Measurements from ENCODE around the gene TEAD1. TPM values are rescaled to one million over a fixed set of nuclear protein-coding genes. Genes with fewer than 3 reads are reported as not detected.

The TEAD1 gene
- total RNA-seq, 4 donors from 2014 or later: 127 to 165 (median 140) TPM

DNA sequence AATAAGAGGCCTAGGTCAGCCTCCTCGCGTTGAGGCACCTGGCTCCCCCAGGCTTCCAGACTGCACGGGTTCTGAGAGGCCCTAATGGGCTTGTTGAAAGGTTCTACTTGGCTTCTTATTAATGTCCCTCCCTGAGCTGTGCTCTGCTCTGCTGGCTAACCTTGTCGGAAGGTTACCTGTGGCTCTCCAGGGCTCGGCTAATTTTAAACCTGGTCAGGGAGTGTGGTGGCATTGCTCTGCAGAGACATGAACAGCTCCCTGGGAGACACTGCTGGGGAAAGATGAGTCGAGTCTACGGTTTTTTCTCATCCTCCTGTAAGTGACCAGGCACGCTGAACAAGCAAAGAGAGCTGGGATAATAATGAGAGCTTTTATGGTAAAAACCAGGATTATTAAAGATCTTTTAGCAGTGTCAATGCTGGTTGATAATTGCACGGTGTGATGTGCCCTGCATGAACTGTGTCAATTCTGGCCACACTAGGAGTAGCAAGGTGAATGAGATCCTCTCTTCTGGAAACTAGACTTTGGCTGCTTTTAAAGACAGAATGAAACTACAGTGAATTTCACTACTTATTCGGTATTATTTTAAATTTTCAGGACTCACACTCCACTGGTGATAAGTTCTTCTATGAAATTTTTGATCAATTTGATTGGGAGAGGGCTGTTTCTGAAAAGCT is 70.7 kb downstream of the TEAD1 start:
- H3K36me3 ChIP-seq: no peaks in the 10 kb centered on the region
- H3K27ac ChIP-seq: no peak overlapping the region
- H3K27me3 ChIP-seq: no peaks in the 10 kb centered on the region
- no peak for DNase-seq (ENCODE audit: low spot score in 2 of 2)
- H3K4me3 ChIP-seq: no peak overlapping the region
- peaks cover 3 to 52% (median 10%) of the 10 kb centered on the region in 4 donors for H3K4me1 ChIP-seq
- no peaks in the 10 kb centered on the region for H3K9me3 ChIP-seq
- WGBS, 2 donors: 66 to 69% methylated on average over 10 of the region's 10 CpGs
- TF ChIP-seq, protein P1, sequence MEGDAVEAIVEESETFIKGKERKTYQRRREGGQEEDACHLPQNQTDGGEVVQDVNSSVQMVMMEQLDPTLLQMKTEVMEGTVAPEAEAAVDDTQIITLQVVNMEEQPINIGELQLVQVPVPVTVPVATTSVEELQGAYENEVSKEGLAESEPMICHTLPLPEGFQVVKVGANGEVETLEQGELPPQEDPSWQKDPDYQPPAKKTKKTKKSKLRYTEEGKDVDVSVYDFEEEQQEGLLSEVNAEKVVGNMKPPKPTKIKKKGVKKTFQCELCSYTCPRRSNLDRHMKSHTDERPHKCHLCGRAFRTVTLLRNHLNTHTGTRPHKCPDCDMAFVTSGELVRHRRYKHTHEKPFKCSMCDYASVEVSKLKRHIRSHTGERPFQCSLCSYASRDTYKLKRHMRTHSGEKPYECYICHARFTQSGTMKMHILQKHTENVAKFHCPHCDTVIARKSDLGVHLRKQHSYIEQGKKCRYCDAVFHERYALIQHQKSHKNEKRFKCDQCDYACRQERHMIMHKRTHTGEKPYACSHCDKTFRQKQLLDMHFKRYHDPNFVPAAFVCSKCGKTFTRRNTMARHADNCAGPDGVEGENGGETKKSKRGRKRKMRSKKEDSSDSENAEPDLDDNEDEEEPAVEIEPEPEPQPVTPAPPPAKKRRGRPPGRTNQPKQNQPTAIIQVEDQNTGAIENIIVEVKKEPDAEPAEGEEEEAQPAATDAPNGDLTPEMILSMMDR (IDR thresholded peaks at IDR 0.05): no peak
- TF ChIP-seq POLR2A (IDR thresholded peaks at IDR 0.05) (no peak), EP300 (IDR thresholded peaks at IDR 0.05) (no peak)

DNA sequence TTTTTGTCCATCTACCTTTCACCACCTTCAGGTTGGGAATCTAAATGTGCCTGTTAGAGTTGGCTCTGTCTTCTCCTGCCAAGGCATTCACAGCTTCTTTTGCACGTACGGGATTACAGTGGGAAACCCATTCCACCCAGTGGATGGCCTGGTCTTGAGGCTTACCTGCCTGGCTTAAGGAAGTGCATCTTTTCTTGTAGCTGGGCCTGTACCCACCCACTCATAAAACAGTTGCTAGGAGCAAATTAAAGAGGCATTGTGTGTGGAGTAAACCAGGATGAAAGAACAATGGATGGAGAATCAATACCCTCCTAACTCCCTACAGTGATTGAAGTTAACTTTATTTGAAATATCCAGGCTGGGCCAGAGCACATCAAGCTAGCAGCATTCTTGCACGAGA is 71.6 kb downstream of the TEAD1 start:
- H3K27ac ChIP-seq: no peak overlapping the region

DNA sequence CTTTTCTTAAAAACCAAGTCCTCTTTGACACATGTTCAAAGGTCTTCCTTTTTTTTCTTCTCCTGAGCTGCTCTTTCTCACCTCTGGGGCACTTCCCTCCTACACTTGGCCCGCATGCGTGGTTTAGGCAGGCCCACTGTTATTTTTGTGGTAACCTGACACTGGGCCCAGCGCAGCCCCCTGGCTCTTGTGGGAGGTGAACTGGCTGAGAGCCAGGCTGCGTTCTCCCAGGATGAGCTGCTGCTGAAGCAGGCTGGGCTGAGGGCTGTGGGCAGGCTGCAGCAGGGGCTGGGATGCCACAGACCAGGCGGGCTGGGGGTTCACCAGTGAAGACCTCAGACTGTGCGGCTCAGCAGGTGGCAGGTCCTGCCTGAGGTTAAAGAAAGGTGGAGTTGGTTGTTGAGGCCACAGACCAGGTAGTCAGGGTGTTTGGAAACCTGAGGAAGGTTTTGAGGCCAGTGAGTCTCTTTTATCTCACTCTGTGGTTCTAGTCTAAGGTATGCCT is 72.4 kb downstream of the TEAD1 start:
- H3K27ac ChIP-seq: peak overlapping the region in 1 of 4 donors; percentile 5
- DNase-seq (ENCODE audit: low spot score in 2 of 2): no peak
- 19 to 33% methylated on average over 6 of the region's 6 CpGs for WGBS, 2 donors
- H3K27me3 ChIP-seq: no peaks in the 10 kb centered on the region
- H3K4me3 ChIP-seq: no peak overlapping the region
- no peak for TF ChIP-seq EP300 (IDR thresholded peaks at IDR 0.05)
- no peak for TF ChIP-seq POLR2A (IDR thresholded peaks at IDR 0.05)
- TF ChIP-seq, protein P1 (IDR thresholded peaks at IDR 0.05): no peak
- no peaks in the 10 kb centered on the region for H3K36me3 ChIP-seq
- H3K4me1 ChIP-seq: peaks cover 3 to 57% (median 10%) of the 10 kb centered on the region in 4 donors
- H3K9me3 ChIP-seq: no peaks in the 10 kb centered on the region

More for the DNA sequence above, 71.6 kb downstream of the TEAD1 start:
- 39 to 46% methylated on average over 3 of the region's 3 CpGs for WGBS, 2 donors
- Histone ChIP-seq H3K36me3 (no peaks in the 10 kb centered on the region), H3K9me3 (no peaks in the 10 kb centered on the region), H3K4me3 (no peak overlapping the region), H3K4me1 (peaks cover 3 to 55% (median 10%) of the 10 kb centered on the region in 4 donors), H3K27me3 (no peaks in the 10 kb centered on the region)
- TF ChIP-seq, protein P1 (IDR thresholded peaks at IDR 0.05): no peak
- TF ChIP-seq POLR2A (IDR thresholded peaks at IDR 0.05) (no peak), EP300 (IDR thresholded peaks at IDR 0.05) (no peak)
- DNase-seq (ENCODE audit: low spot score in 2 of 2): no peak

DNA sequence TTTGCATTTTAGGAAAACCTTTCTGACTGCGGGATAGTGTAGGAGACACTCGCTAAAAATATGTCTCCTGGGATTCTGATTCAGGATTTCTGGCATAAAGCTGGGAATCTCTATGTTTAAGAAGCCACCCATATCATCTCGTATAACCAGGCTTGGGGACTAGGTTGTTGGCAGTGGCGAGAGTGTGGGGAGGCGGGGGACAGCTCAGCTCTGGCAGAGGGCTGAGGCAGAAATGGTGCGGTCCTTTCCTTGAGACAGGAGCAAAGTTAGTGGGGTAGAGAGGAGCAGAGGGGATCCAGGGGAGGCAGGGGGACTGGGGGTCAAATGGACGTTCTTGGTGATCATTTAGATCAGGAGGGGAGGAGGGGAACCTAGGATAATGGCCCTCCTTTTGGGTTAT is 74.3 kb downstream of the TEAD1 start:
- peaks cover 0 to 65% (median 13%) of the 10 kb centered on the region in 4 donors for H3K4me1 ChIP-seq
- DNase-seq (ENCODE audit: low spot score in 2 of 2): no peak
- WGBS, 2 donors: 80 to 86% methylated on average over 7 of the region's 7 CpGs
- H3K27me3 ChIP-seq: no peaks in the 10 kb centered on the region
- no peaks in the 10 kb centered on the region for H3K36me3 ChIP-seq
- H3K9me3 ChIP-seq: no peaks in the 10 kb centered on the region
- no peak overlapping the region for H3K4me3 ChIP-seq
- TF ChIP-seq POLR2A (IDR thresholded peaks at IDR 0.05) (no peak), EP300 (IDR thresholded peaks at IDR 0.05) (no peak)
- TF ChIP-seq, protein P1 (IDR thresholded peaks at IDR 0.05): no peak
- no peak overlapping the region for H3K27ac ChIP-seq

DNA sequence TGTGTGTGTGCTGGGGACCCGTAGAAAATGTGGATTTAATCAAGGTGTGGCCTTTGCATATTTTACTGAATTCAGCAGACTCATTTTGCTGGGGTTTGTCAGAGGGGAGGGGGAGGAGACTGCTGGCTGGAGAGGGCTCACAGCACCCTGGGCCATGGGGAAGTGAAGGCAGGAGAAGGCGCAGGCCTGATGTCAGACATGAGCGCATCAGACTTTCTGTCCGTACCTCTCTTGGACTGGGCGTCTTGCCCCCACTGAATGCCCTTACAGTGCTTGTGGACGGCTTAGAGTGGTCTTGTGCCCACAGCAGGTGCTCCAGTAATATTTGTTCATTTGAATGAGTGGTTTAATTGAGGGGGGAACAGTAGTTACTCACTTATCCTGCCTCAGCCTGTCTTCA is 75.2 kb downstream of the TEAD1 start:
- no peak for DNase-seq (ENCODE audit: low spot score in 2 of 2)
- H3K27me3 ChIP-seq: no peaks in the 10 kb centered on the region
- WGBS, 2 donors: 78 to 90% methylated on average over 6 of the region's 6 CpGs
- no peaks in the 10 kb centered on the region for H3K36me3 ChIP-seq
- H3K27ac ChIP-seq: no peak overlapping the region
- H3K9me3 ChIP-seq: no peaks in the 10 kb centered on the region
- TF ChIP-seq POLR2A (IDR thresholded peaks at IDR 0.05): no peak
- TF ChIP-seq, protein P1 (IDR thresholded peaks at IDR 0.05): no peak
- TF ChIP-seq EP300 (IDR thresholded peaks at IDR 0.05): no peak
- no peak overlapping the region for H3K4me3 ChIP-seq
- peaks cover 0 to 74% (median 16%) of the 10 kb centered on the region in 4 donors for H3K4me1 ChIP-seq

Data from tibial nerve (tissue), 4 donors.